Activated CD8-positive, alpha-beta memory T cell treated with anti-CD3 and anti-CD28 coated beads, Interleukin-2, amount 50 U/mL, for 24 hours (primary cell): ENCODE data around the gene CTLA4.

Source experiments
- DNase-seq: peaks from one replicate; pipeline ENCODE4 v3.0.0-alpha.2; 2020; ENCODE audit errors: extremely low read depth

CTLA4 gene

GRCh38 chr2:203890733-203891132, 23.2 kb downstream of the CTLA4 start:
- no peak for DNase-seq

GRCh38 chr2:203891474-203891873, 23.9 kb downstream of the CTLA4 start:
- no peak for DNase-seq

GRCh38 chr2:203892207-203892606, 24.6 kb downstream of the CTLA4 start:
- no peak for DNase-seq

- no peak for DNase-seq
These were observed 25.8 kb downstream of the CTLA4 start for GRCh38 chr2:203893401-203893800.

GRCh38 chr2:203893840-203894239, 26.3 kb downstream of the CTLA4 start:
- no peak for DNase-seq

GRCh38 chr2:203894262-203894661, 26.7 kb downstream of the CTLA4 start:
- no peak for DNase-seq

- DNase-seq = no peak
These were observed 30.0 kb downstream of the CTLA4 start for GRCh38 chr2:203897544-203897943.

- DNase-seq = no peak
These were observed 31.1 kb downstream of the CTLA4 start for GRCh38 chr2:203898657-203899056.

GRCh38 chr2:203900253-203900652, 32.7 kb downstream of the CTLA4 start:
- DNase-seq = no peak

GRCh38 chr2:203904022-203904421, 36.5 kb downstream of the CTLA4 start:
- DNase-seq = no peak

GRCh38 chr2:203905656-203906055, 38.1 kb downstream of the CTLA4 start:
- DNase-seq = no peak

- DNase-seq = no peak
These were observed 40.7 kb downstream of the CTLA4 start for GRCh38 chr2:203908066-203908796.

GRCh38 chr2:203908797-203909185, 41.2 kb downstream of the CTLA4 start:
- DNase-seq = no peak

GRCh38 chr2:203909261-203909967, 41.8 kb downstream of the CTLA4 start:
- DNase-seq = no peak

- DNase-seq = no peak
These were observed 42.4 kb downstream of the CTLA4 start for GRCh38 chr2:203909974-203910373.

GRCh38 chr2:203913947-203914346, 46.4 kb downstream of the CTLA4 start:
- no peak for DNase-seq

- DNase-seq = no peak
These were observed 47.1 kb downstream of the CTLA4 start for GRCh38 chr2:203914546-203915182.

GRCh38 chr2:203915256-203915655, 47.7 kb downstream of the CTLA4 start:
- DNase-seq = no peak

GRCh38 chr2:203916756-203917155, 49.2 kb downstream of the CTLA4 start:
- no peak for DNase-seq

GRCh38 chr2:203918264-203918663, 50.7 kb downstream of the CTLA4 start:
- no peak for DNase-seq

GRCh38 chr2:203918839-203919238, 51.3 kb downstream of the CTLA4 start:
- DNase-seq = no peak
